Esophagus squamous epithelium (tissue), 4 donors: Measurements from ENCODE around the gene DAP3.

Experiments used
- POLR2A ChIP-seq, 4 donors: fragments of 450-650 bp; IDR thresholded peaks; one replicate each; pipeline ENCODE4 v1.6.1; 2017; ENCODE audit warnings: antibody characterized with exemption in 4 of 4, mild to moderate bottlenecking in 4 of 4, moderate library complexity in 3 of 4
- TF ChIP-seq, protein P1 (sequence below), 6 experiments: fragments of 450-650 bp in 4 of 6; fragments of 200-600 bp in 2 of 6; sonication (generic) in 2 of 6; IDR thresholded peaks; one replicate each; pipeline ENCODE4 v1.5.1; 2016 to 2019; ENCODE audit warnings: antibody characterized with exemption in 6 of 6, mild to moderate bottlenecking in 4 of 6, moderate library complexity in 4 of 6

DNA sequence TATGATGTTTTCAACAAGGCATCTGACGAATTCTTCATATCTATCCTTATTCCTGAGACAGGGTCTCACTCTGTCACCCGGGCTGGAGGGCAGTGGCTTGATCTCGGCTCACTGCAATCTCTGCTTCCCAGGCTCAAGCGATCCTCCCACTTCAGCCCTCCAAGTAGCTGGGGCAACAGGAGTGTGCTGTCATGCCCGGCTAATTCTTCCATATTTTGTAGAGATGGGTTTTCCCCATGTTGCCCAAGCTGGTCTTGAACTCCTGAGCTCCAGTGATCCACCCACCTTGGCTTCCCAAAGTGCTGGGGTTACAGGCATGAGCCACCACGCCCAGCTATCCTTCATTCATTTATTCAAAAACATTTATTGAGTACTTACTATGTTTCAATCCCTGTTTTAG is 8.4 kb upstream of the DAP3 start:
- TF ChIP-seq, protein P1, sequence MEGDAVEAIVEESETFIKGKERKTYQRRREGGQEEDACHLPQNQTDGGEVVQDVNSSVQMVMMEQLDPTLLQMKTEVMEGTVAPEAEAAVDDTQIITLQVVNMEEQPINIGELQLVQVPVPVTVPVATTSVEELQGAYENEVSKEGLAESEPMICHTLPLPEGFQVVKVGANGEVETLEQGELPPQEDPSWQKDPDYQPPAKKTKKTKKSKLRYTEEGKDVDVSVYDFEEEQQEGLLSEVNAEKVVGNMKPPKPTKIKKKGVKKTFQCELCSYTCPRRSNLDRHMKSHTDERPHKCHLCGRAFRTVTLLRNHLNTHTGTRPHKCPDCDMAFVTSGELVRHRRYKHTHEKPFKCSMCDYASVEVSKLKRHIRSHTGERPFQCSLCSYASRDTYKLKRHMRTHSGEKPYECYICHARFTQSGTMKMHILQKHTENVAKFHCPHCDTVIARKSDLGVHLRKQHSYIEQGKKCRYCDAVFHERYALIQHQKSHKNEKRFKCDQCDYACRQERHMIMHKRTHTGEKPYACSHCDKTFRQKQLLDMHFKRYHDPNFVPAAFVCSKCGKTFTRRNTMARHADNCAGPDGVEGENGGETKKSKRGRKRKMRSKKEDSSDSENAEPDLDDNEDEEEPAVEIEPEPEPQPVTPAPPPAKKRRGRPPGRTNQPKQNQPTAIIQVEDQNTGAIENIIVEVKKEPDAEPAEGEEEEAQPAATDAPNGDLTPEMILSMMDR (IDR thresholded peaks at IDR 0.05) = no peak
- no peak for TF ChIP-seq POLR2A (IDR thresholded peaks at IDR 0.05)
